ENCODE data around the gene SBF1.

Gene SBF1

GRCh38 chr22:50486561-50487289 is 11.9 kb upstream of the SBF1 start, which contains the start of gene MIOX:
TSS of gene MIOX (plus strand) at chr22:50486859. CDS start at chr22:50486898, 39 bp downstream.
- DNase-seq (ENCODE audit: low read depth): no peak
- H3K4me3 ChIP-seq (ENCODE audit: low read depth, low read length): no peak within 1 kb of the TSS

GRCh38 chr22:50485221-50486131 is 10.6 kb upstream of the SBF1 start:
- DNase-seq (ENCODE audit: low read depth): no peak
- no peak overlapping the region for H3K4me3 ChIP-seq (ENCODE audit: low read depth, low read length)

- no peak for DNase-seq (ENCODE audit: low read depth)
- H3K4me3 ChIP-seq (ENCODE audit: low read depth, low read length): no peak overlapping the region
Measured at GRCh38 chr22:50483977-50484853, 9.4 kb upstream of the SBF1 start.

- no peak for DNase-seq (ENCODE audit: low read depth)
- no peak overlapping the region for H3K4me3 ChIP-seq (ENCODE audit: low read depth, low read length)
Measured at GRCh38 chr22:50483556-50483955, 8.7 kb upstream of the SBF1 start.

- no peak for DNase-seq (ENCODE audit: low read depth)
- H3K4me3 ChIP-seq (ENCODE audit: low read depth, low read length): no peak overlapping the region
Measured at GRCh38 chr22:50483106-50483505, 8.3 kb upstream of the SBF1 start.

- DNase-seq (ENCODE audit: low read depth): no peak
- H3K4me3 ChIP-seq (ENCODE audit: low read depth, low read length): peak overlapping the region; percentile 65
Measured at GRCh38 chr22:50482107-50483074, 7.6 kb upstream of the SBF1 start.

- DNase-seq (ENCODE audit: low read depth): no peak
- peak within 1 kb of the TSS; percentile 65 for H3K4me3 ChIP-seq (ENCODE audit: low read depth, low read length)
Measured at GRCh38 chr22:50481440-50482106, 6.7 kb upstream of the SBF1 start, which contains the start of gene ADM2. TSS of gene ADM2 (plus strand) at chr22:50481543. CDS start at chr22:50481848, 305 bp downstream.

- H3K4me3 ChIP-seq (ENCODE audit: low read depth, low read length): peak overlapping the region; percentile 65
Measured at GRCh38 chr22:50481045-50481439, 6.2 kb upstream of the SBF1 start.

GRCh38 chr22:50479721-50480120 is 4.9 kb upstream of the SBF1 start:
- no peak for DNase-seq (ENCODE audit: low read depth)
- H3K4me3 ChIP-seq (ENCODE audit: low read depth, low read length): no peak overlapping the region

More at GRCh38 chr22:50481045-50481439, 6.2 kb upstream of the SBF1 start:
- no peak for DNase-seq (ENCODE audit: low read depth)

- no peak overlapping the region for H3K4me3 ChIP-seq (ENCODE audit: low read depth, low read length)
- DNase-seq (ENCODE audit: low read depth): no peak
Measured at GRCh38 chr22:50477923-50478322, 3.1 kb upstream of the SBF1 start.

- no peak for DNase-seq (ENCODE audit: low read depth)
- no peak overlapping the region for H3K4me3 ChIP-seq (ENCODE audit: low read depth, low read length)
Measured at GRCh38 chr22:50476868-50477267, 2.0 kb upstream of the SBF1 start.

GRCh38 chr22:50475652-50476002 is 792 bp upstream of the SBF1 start:
- H3K4me3 ChIP-seq (ENCODE audit: low read depth, low read length): peak overlapping the region; percentile 55
- no peak for DNase-seq (ENCODE audit: low read depth)

- peak; percentile 23 for DNase-seq (ENCODE audit: low read depth)
- peak overlapping the region; percentile 66 for H3K4me3 ChIP-seq (ENCODE audit: low read depth, low read length)
Measured at GRCh38 chr22:50473855-50474671, 772 bp downstream of the SBF1 start.

GRCh38 chr22:50473088-50473487 is 1.7 kb downstream of the SBF1 start:
- no peak overlapping the region for H3K4me3 ChIP-seq (ENCODE audit: low read depth, low read length)
- DNase-seq (ENCODE audit: low read depth): no peak

GRCh38 chr22:50471962-50472361 is 2.9 kb downstream of the SBF1 start:
- DNase-seq (ENCODE audit: low read depth): no peak
- H3K4me3 ChIP-seq (ENCODE audit: low read depth, low read length): no peak overlapping the region

GRCh38 chr22:50471197-50471847 is 3.5 kb downstream of the SBF1 start:
- H3K4me3 ChIP-seq (ENCODE audit: low read depth, low read length): no peak overlapping the region
- DNase-seq (ENCODE audit: low read depth): no peak

- H3K4me3 ChIP-seq (ENCODE audit: low read depth, low read length): no peak overlapping the region
- DNase-seq (ENCODE audit: low read depth): no peak
Measured at GRCh38 chr22:50470491-50470890, 4.3 kb downstream of the SBF1 start.
